HEK293 (cell line): ENCODE data around the gene OR5AK2.

Source experiments
- CTCF ChIA-PET: fragments of 350-600 bp; formaldehyde crosslinking; extraction: SDS; loops from one replicate; lab custom pipeline; 2021; ENCODE audit warnings: antibody characterized with exemption; lab: Yijun Ruan, JAX
- POLR2A ChIA-PET: fragments of 300-600 bp; formaldehyde crosslinking; extraction: SDS; loops from one replicate; lab custom pipeline; 2020; ENCODE audit warnings: antibody characterized with exemption, inconsistent platforms; lab: Yijun Ruan, JAX
- H3K27ac ChIP-seq: fragments of 200-500 bp; sonication (Bioruptor generic); 2 replicates; pipeline ENCODE4 v1.5.1; 2014; ENCODE audit warnings: low read depth, low read length, control low read depth, inconsistent platforms; ENCODE audit errors: extremely low read depth
- H3K36me3 ChIP-seq, 2 experiments: fragments of 200-500 bp in 1 of 2; sonication (Bioruptor generic) in 1 of 2; 1 replicate in 1 of 2; 2 replicates in 1 of 2; pipeline ENCODE4 v1.5.1; 2014 to 2017; ENCODE audit warnings: inconsistent platforms in 2 of 2, low read length in 2 of 2; ENCODE audit not compliant: control insufficient read depth in 2 of 2, insufficient read depth in 1 of 2
- H3K4me1 ChIP-seq: fragments of 200-500 bp; sonication (Bioruptor generic); 2 replicates; pipeline ENCODE4 v1.5.1; 2014; ENCODE audit warnings: mild to moderate bottlenecking, low read length, inconsistent platforms; ENCODE audit not compliant: control insufficient read depth, insufficient read depth
- H3K4me3 ChIP-seq: 2 replicates; pipeline ENCODE4 v1.5.1; 2011; ENCODE audit warnings: low read depth, mild to moderate bottlenecking, control low read depth, low read length, moderate library complexity
- H3K9me3 ChIP-seq: fragments of 200-500 bp; sonication (Bioruptor generic); 2 replicates; pipeline ENCODE4 v1.5.1; 2014; ENCODE audit warnings: low read depth, low read length, inconsistent platforms; ENCODE audit not compliant: control insufficient read depth, insufficient read depth
- AEBP2 ChIP-seq: fragments of 450-650 bp; formaldehyde crosslinking; IDR thresholded peaks from 2 replicates; pipeline ENCODE4 v1.5.1; 2016; ENCODE audit warnings: missing biosample characterization, missing genetic modification characterization, borderline replicate concordance
- KLF16 ChIP-seq: fragments of 450-650 bp; formaldehyde crosslinking; IDR thresholded peaks from 2 replicates; pipeline ENCODE4 v1.5.1; 2017; ENCODE audit warnings: missing biosample characterization, missing genetic modification characterization
- KLF8 ChIP-seq: fragments of 450-650 bp; formaldehyde crosslinking; IDR thresholded peaks from 2 replicates; pipeline ENCODE4 v1.5.1; 2016; ENCODE audit warnings: missing biosample characterization, missing genetic modification characterization
- ZBTB8A ChIP-seq: fragments of 450-650 bp; formaldehyde crosslinking; IDR thresholded peaks from 2 replicates; pipeline ENCODE4 v1.5.1; 2016; ENCODE audit warnings: missing biosample characterization, missing genetic modification characterization
- ZFP37 ChIP-seq: fragments of 450-650 bp; formaldehyde crosslinking; IDR thresholded peaks from 2 replicates; pipeline ENCODE4 v1.5.1; 2016; ENCODE audit warnings: missing biosample characterization, missing genetic modification characterization
- ZNF121 ChIP-seq: fragments of 450-650 bp; formaldehyde crosslinking; IDR thresholded peaks from 2 replicates; pipeline ENCODE4 v1.5.1; 2016; ENCODE audit warnings: missing biosample characterization, missing genetic modification characterization
- ZNF16 ChIP-seq: fragments of 450-650 bp; formaldehyde crosslinking; IDR thresholded peaks from 2 replicates; pipeline ENCODE4 v1.5.1; 2016; ENCODE audit warnings: low read depth, missing biosample characterization, missing genetic modification characterization
- ZNF24 ChIP-seq: fragments of 450-650 bp; formaldehyde crosslinking; IDR thresholded peaks from 2 replicates; pipeline ENCODE4 v1.5.1; 2016; ENCODE audit warnings: missing biosample characterization, missing genetic modification characterization
- ZNF280D ChIP-seq: fragments of 450-650 bp; formaldehyde crosslinking; IDR thresholded peaks from 2 replicates; pipeline ENCODE4 v1.5.1; 2016; ENCODE audit warnings: missing biosample characterization, missing genetic modification characterization
- ZNF335 ChIP-seq: fragments of 450-650 bp; formaldehyde crosslinking; conservative IDR thresholded peaks from 2 replicates; pipeline ENCODE4 v1.5.1; 2016; ENCODE audit warnings: missing biosample characterization, missing genetic modification characterization
- ZNF416 ChIP-seq: fragments of 450-650 bp; formaldehyde crosslinking; IDR thresholded peaks from 2 replicates; pipeline ENCODE4 v1.5.1; 2016; ENCODE audit warnings: missing biosample characterization, missing genetic modification characterization
- ZNF521 ChIP-seq: fragments of 450-650 bp; formaldehyde crosslinking; IDR thresholded peaks from 2 replicates; pipeline ENCODE4 v1.5.1; 2017; ENCODE audit warnings: missing biosample characterization, mild to moderate bottlenecking, missing genetic modification characterization
- ZNF560 ChIP-seq: fragments of 450-650 bp; formaldehyde crosslinking; IDR thresholded peaks from 2 replicates; pipeline ENCODE4 v1.5.1; 2017; ENCODE audit warnings: missing biosample characterization, missing genetic modification characterization, borderline replicate concordance
- ZNF571 ChIP-seq: fragments of 450-650 bp; formaldehyde crosslinking; IDR thresholded peaks from 2 replicates; pipeline ENCODE4 v1.5.0; 2017; ENCODE audit warnings: missing biosample characterization, missing genetic modification characterization
- ZNF600 ChIP-seq: fragments of 450-650 bp; formaldehyde crosslinking; IDR thresholded peaks from 2 replicates; pipeline ENCODE4 v1.5.1; 2016; ENCODE audit warnings: missing biosample characterization, missing genetic modification characterization
- ZNF621 ChIP-seq: fragments of 450-650 bp; formaldehyde crosslinking; IDR thresholded peaks from 2 replicates; pipeline ENCODE4 v1.5.1; 2017; ENCODE audit warnings: missing biosample characterization, missing genetic modification characterization
- ZNF777 ChIP-seq: fragments of 450-650 bp; formaldehyde crosslinking; IDR thresholded peaks from 2 replicates; pipeline ENCODE4 v1.5.1; 2017; ENCODE audit warnings: missing biosample characterization, missing genetic modification characterization, borderline replicate concordance
- ZSCAN5A ChIP-seq: fragments of 450-650 bp; formaldehyde crosslinking; IDR thresholded peaks from 2 replicates; pipeline ENCODE4 v1.5.1; 2016; ENCODE audit warnings: missing biosample characterization, missing genetic modification characterization
- ZXDB ChIP-seq: fragments of 450-650 bp; formaldehyde crosslinking; IDR thresholded peaks from 2 replicates; pipeline ENCODE4 v1.5.1; 2016; ENCODE audit warnings: missing biosample characterization, missing genetic modification characterization

Gene OR5AK2

GRCh38 chr11:56961609-56962008, 27.1 kb upstream of the OR5AK2 start:
- Histone ChIP-seq H3K27ac (no peak overlapping the region), H3K4me1 (no peaks in the 10 kb centered on the region)
- CTCF ChIA-PET, result no interaction called here
- POLR2A ChIA-PET, result no interaction called here
- TF ChIP-seq ZNF16 (tag by site-specific recombination) (no peak), ZNF24 (tag by site-specific recombination) (no peak), ZNF521 (tag by site-specific recombination) (no peak), ZNF560 (tag by site-specific recombination) (no peak), ZNF335 (tag by site-specific recombination) (no peak), ZNF777 (tag by site-specific recombination) (no peak), ZNF280D (no peak), ZFP37 (tag by site-specific recombination) (no peak), ZNF416 (tag by site-specific recombination) (no peak), AEBP2 (tag by site-specific recombination) (no peak), ZNF621 (tag by site-specific recombination) (no peak), KLF8 (no peak), ZNF600 (tag by site-specific recombination) (no peak), ZXDB (tag by site-specific recombination) (no peak), ZNF121 (no peak), ZNF571 (no peak)
- TF ChIP-seq, all 188 proteins: peak for 0
- H3K9me3 ChIP-seq, result no peaks in the 10 kb centered on the region
- no peaks in the 10 kb centered on the region for H3K36me3 ChIP-seq
- no peak overlapping the region for H3K4me3 ChIP-seq

- CTCF ChIA-PET, result no interaction called here
- no peaks in the 10 kb centered on the region for H3K36me3 ChIP-seq
- TF ChIP-seq ZSCAN5A, result no peak
- no peak for TF ChIP-seq KLF16 (tag by site-specific recombination)
- no peak for TF ChIP-seq ZBTB8A
- TF ChIP-seq, all 188 proteins: peak for 0
- Histone ChIP-seq H3K4me1 (no peaks in the 10 kb centered on the region), H3K9me3 (no peaks in the 10 kb centered on the region), H3K27ac (no peak overlapping the region), H3K4me3 (no peak overlapping the region)
- POLR2A ChIA-PET, result no interaction called here
Measured at GRCh38 chr11:56967726-56968125, 21.0 kb upstream of the OR5AK2 start.
